HG02943 (cell line): ENCODE measurements around the gene MKNK1.

Source experiments
- ATAC-seq: cut with Tn5 transposase; IDR thresholded peaks from one replicate; pipeline ENCODE4 v1.9.1; 2021; ENCODE audit warnings: mild to moderate bottlenecking, low read depth, moderate library complexity; ENCODE audit not compliant: unreplicated experiment

The MKNK1 gene

DNA sequence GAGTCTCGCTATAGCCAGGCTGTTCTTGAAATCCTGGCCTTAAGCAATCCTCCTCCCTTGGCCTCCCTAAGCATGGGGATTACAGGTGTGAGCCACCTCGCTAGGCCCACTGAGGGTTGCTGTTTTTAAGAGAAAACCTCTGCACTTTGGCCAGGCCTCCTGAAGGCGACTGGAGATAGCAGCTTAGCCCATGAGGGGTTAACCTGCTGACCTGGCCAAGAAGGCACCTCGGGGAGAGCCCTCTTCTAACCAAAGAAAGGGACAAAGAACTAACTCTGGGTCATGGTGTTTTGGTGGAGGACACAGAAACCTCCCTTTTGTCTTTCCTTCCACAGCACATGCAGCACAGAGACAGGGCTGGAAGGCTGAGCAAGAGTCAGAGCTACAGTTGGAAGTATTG, 35.0 kb downstream of the MKNK1 start:
- no peak for ATAC-seq

DNA sequence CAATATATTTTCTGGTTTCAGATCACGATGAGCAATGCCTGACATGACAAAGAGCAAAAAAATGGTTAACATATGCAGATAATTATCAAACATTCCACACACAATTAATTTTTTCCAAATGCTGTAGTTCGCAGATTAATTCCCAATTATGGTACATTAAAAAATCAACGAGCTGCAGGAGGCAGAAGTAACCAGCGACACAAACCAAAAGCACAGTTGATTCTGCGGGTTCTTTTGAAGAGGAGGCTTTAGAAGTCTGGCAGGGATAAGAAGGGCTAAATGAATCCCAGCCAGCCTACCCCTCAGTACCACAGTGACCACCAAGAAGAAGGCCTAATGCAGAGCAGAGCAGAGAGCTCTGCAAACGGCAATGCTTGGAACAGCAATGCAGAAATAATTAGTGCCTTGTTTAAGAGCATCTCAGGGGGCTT, 35.6 kb downstream of the MKNK1 start:
- ATAC-seq, result no peak

DNA sequence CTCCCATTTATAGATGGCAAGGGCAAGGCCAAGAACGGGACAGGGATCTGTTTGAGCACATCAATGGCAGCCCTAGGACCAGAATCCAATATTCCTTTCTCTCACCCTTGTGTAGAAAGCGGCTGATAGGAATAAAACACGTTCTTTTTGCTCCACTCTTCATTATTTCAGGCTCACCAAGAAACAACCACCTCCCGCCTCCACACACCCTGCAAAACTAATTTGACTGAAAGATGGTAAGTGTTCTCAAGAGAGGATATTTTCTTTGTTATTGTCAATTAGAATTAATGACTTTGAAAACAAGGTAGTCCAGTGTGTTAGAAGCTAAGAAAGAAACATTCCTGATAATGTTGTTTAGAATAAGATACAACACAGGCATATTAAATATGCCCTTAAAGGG, 40.7 kb downstream of the MKNK1 start:
- ATAC-seq, result no peak

DNA sequence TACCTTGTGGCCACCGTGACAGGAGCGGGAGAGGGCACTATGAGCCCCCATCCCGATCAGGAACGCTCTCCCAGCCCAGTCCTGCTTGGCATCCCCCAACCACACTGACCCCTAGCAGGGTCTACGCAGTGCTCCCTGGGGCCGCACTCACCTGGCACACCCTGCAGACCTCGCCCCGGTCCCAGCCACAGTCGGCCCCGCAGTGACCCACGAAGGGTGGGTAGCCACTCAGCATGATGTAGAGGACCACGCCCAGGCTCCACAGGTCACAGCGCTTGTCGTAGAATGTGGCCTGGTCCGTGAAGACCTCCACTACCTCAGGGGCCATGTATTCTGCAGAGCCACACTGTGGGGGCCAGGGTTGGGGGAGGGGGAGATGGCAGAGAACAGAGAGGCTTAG, 41.6 kb downstream of the MKNK1 start:
- no peak for ATAC-seq

DNA sequence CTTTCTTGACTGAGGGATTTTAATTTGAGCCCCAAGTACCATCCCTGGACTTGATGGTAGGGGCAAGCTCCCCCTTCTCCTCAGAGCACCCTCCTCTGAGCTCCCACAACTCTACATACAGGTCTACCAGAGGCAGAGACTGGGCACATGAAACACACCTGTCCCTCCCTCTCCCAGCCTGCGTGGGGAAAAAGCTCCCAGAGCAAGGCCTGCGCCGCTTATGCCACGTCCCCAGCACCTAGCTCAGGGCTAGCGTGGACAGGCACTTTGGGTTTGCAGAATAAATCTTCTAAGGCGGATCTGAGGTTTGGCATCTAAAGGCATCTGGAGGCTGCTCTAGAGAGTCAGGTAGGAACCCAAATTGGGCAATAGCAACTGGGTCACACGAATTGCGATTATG, 45.1 kb downstream of the MKNK1 start:
- no peak for ATAC-seq

DNA sequence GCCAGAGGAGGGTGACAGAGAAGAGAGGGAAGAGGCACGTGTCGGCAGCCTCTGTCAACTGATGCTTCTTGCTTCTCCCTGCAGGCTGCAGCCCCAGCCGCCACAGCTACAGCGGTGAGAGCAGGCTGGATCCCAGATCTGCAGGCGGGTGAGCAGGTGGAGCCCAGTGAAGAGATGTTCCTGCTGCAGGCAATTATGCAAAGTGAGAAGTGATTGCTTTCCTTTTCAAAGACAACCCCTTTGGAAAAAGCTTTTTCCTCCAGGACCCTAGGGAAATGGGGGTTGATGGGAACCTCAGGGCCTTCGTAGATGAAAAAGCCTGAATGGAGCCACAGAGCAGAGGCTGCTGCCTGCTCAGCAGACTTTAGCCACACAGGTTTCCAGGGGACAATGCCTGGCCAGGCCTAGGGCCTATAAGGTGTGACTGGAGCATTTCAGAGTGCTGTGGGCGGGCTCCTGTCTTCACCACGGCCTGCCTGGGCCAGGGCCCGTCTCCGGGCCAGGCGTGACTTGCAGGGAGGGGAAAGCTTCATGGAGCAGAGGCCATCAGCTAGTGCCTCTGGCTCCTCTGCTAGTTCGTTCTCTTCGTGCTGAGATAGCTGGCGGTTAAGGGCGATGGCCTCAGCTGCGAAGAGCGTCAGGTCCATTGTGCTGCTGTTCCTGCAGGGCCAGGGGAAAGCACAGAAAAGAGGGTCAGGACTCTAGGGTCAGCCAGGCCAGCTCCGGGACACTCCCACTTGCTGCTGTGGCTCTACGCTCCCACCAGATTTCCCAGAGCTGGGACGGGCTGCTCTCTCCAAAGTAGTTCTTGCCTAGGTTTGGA, 45.7 kb downstream of the MKNK1 start:
- ATAC-seq, result no peak

DNA sequence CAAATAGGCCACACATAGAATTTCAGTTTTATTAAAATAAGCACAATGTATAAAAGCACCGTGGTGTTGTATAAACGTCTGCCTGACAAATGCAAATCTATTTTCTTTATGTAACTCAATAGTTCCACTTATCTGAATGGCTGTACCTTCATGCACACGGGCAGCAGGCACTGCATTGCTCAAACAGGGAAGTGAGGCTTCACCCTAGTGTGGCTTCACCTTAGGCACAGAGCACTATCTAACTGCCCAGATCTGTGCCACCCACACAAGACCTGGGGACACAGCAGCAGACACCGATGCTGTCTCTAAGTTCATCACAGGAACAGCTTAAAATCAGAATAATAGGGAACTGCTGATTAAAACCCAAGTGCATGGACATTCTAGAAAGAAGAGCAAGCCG, 46.7 kb downstream of the MKNK1 start:
- no peak for ATAC-seq

DNA sequence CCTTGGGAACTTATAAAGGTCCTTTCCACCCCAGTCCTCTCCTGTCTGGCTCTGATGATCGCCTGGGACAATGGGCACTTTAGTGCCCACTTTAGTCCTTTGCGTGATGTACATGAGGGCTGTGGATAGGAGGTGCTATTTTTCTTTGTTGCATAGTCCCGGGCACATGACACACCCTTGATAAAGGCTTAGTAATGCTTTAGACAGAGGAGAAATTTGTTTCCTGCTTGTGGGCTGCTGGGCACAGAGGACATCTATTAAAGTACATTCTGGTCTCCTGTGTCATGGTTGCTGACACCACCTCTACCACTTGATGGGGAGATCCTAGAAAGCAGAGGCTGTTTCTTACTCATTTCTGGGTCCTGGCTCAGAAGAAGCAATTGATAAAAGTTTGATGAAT, 47.2 kb downstream of the MKNK1 start:
- no peak for ATAC-seq

DNA sequence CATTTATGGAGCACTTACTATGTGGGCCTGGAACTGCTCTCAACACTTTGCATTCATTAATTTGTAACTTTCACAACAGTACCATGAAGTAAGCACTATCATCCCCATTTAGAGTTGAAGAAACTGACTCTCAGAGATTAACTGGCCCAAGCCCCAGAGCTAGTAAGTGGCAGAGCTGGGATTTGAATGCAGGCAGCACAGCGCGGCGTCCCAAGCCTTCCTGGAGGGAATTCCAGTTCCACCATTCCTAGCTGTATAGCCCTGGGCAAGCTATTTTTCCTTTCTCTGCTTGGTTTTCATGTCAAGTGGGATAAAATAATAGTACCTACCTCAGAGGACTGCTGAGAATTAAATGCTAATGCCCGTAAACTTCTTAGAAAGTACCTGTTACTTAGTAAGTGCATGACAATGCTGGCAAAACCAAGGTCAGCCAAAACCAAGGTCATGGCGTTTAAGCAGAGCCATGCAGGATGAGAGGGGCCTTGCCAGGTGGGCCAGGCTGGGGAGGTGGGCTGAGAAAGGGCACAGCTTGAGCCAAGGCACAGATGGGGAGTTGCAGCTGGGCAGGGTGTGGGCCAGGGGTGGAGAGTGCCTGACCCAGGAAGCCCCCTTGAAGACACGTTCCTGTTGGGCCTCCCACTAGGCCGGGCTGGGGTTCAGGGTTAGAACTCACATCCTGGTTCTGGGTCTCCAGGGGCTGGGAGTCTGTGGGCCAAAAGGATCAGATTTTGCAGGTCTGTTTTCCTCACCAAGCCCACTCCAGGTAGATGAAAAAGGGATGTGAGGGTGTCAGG, 48.0 kb downstream of the MKNK1 start:
- ATAC-seq, result no peak

DNA sequence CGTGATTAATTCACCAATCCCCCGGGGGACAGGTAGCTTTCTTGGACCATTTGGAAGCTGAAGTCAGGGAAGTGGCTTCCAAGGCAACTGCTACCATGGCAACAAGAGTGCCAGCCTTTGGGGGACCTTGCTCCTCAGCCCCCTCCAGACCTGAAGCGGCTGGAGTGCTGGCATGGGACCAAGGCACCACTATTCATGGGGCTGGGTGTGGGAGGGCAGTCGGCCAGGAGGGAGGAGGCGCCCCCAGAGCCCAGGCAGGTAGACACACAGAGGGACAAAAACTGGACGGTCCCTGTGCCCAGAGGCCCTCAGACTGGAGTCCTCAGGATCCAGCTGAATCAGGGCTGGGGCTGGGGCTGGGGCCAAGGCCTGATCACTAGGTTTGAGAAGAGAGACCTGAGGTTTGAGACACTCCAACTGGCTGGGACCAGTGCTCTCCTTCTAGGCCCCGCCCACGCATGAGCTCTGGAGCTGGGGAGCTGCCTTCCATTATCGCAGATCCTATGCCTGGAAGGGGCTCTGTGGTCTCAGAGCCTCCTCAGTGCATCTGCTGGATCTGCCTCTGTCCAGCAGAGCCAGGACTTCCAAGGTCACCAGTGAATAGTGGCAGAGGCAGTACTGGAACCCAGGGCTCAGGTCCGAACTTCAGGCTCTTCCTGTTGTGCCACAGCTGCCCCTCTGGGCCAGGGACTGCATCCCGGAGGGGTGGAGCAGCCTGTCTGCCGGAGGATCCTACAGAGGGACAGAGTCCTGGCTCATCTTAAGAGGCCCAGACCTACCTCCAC, 49.3 kb downstream of the MKNK1 start:
- ATAC-seq, result no peak

DNA sequence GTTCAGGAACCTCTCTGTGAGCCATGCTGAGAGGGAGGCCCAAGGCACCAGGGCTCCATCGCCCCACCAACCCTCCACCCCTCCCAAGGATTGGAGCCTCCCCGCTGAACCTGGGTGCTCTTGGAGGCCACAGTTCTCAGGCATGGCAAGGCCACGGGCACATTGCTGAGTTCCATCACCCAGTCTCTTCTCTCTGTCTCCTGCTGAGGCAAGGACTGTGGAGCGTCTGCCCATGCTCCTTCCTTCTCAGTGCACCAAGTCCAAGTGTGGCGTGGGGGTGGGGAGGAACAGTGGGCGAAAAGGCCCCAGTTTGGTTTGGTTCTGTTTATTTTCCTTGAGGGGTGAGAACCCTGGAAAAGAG, 49.9 kb downstream of the MKNK1 start:
- no peak for ATAC-seq

DNA sequence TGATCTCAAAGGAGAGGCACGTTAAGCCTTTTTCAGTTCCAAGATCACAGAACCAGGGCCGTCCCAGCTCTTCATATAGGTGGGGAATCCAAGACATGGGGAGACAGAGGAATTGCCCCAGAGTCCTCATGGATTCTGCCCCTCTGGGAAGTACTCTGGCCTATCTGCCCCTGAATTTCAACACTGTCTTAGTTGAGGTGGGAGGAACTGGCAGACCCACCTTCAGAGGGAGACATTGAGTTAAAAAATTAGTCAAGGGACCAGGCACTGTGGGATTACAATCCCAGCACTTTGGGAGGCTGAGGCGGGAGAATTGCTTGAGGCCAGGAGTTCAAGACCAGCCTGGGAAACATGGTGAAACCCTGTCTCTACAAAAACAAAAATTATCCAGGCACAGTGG, 50.6 kb downstream of the MKNK1 start:
- ATAC-seq, result no peak

DNA sequence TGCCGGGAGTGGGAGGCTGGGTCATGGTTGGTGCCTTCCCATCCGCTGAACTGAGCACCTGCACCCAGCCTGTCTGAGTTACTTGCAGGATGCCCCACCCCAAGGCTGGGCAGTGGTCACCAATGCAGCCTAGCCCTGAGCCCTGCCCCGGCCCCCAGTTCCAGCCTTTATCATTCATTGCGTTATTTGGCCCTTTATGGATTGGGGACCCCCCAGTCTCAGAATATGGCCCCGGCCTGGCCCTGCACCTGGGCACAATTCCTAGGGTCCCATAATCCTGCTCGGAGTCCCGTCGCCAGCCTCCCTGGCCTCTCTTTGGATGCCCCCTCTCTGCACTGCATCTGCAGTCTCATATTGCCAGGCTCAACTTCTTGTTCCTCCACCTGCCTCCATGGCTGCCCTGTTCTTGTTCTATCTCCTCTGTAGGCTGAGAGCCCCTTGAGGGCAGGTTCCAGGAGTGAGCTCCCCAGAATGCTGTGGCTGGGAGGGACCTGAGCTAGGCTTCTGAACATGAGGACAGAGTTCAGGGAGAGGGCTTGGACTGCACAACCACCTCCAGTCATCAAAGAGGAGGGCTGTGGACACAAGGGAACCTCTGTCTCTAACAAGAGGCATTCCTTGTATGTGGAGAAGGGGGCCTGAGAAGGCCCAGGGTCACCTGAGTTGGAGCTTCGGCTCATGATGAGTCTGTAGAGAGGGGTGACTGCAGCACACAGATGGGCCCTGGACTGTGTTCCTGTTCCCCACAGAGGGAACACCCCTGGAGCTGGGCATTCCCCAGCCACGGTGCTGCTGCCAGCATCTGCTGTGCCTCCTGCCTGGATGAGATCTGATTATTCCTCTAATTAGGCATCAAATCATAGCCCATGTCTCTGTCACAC, 51.5 kb downstream of the MKNK1 start:
- ATAC-seq, result no peak

DNA sequence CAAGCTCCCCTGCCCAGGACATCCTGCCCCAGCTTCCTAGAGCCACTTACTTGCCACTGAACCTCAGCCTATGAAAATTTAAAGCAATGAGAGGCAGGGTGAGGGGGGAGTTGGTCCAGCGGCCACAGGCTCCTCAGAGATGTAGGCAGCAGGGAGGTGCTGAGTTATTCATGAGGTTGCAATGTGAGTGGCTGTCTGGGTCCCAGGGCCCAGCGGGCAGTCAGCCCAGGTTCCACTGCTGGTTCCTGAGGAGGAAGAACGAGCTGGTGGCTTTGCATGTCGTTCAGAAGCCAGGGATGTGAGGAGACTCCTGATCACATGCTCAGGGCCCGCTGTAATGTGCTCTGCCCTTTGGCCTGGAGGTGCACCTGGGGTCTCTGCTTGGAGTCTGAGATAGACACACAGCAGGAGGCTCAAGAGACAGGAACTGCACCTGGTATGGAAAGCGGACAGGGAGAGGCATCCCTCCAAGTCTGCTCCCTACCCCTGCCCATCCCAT, 52.4 kb downstream of the MKNK1 start, which contains the start of gene KNCN:
KNCN (minus strand) TSS at position 51 of the 499 bp plus-strand sequence. CDS start 432 bp downstream, outside the sequence.
- no peak for ATAC-seq

DNA sequence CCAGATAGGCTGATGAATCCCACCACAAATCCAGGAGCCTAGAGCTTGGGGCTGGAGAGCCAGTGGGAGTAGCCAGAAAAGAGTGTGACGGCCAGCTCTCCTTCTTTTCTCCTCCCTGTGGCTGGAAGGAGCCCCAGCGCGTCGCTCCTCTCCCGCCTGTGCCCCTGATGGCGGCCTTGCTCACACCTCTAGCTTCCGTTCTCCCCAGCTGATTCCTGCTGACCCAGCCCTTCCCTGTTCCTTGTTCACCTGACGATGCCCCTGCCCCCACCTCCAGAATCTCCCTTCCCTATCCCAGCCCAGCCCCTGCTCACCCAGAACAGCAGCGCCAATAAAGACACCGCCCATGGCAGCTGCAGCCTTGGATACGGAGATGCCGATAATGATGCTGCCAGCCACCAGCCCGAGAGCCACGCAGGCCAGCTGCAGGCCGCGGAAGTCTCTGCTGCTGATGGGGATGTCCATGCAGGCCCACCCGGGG, 53.3 kb downstream of the MKNK1 start:
- no peak for ATAC-seq

DNA sequence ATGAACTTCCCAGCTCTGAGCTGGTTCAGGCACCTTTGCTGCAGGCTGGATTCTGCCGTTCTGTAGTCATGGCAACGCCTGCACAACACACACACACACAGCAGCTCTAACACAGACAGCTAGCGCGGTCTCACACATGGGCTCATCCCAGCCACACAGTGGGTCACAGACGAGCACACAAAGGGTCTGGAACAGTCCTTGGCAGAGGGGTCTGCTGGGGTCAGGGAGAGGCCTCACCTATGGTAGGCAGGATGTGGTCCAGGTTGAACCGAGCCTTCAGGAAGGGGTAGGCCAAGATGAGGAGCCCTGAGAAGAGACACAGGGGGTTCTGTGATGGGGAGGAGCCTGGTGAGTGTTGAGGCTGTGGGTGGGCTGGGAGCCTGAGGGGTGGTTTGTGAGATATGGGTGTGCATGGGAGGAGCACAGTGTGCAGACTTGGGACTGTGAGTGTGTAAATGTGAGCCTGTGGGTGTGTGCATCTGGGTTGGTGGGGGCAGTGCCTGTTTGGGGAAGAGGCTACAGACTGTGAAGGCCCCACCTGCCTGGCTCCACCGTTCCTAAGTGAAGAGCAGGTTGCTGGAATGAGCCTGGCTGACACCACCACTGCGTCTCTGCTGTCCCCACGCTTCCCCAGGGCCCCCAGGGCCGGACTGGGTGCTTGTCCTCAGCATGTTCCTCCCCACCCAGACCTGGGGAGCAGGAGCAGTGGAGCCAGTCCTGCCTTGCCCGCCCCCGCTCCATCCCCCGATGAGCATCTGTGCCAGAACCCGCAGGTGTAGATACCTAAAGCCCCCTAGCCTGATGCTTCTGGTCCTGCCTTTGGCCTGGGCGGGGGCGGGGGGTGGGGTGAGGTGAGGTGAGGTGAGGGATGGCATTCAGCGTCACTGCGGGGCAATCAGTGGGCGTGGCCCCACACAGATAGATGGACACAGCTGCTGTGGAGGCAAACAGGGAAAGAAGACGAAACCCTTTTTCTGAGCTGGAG, 54.1 kb downstream of the MKNK1 start:
- no peak for ATAC-seq

DNA sequence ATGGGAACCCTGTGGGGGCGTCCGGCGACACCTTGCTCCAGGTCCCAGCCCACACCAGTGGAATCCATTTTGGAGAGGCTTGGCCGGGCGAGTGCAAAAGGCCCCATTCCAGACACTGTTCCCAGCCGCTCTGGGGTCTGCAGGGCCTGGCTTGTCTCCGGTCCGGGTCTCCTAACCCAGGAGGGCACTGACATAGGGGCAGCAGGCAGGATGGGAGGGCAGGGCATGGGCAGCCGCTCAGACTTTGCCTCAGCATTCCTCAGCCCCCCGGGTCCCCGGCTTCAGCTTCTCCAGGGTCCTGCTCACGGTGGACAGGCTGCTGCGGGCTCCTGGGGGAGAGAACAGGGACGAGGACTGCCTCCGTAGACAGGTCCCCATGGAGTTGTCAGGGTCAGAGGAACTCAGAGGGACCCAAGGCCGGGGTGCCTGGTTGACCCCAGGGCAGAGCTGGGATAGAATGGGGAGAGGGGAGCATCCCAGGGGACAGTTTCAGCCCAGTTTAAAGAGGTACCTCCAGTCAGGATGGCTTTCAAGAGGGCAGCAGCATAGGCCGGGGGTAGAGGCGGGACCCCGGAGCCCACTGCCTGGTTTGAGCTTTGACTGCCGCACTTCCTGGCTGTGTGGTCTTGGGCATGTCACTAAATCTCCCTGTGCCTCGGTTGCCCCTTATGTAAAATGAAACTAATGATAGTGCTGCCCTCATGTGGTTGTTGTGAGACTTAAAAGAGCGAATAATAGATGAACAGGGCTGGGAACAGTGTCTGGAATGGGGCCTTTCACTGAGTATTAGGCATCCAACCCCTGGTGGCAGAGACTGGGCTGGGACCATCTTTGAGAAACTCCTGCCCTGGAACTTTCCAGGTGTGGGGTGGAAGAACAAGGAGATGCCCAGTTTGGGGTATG, 56.3 kb downstream of the MKNK1 start:
- ATAC-seq, result no peak

DNA sequence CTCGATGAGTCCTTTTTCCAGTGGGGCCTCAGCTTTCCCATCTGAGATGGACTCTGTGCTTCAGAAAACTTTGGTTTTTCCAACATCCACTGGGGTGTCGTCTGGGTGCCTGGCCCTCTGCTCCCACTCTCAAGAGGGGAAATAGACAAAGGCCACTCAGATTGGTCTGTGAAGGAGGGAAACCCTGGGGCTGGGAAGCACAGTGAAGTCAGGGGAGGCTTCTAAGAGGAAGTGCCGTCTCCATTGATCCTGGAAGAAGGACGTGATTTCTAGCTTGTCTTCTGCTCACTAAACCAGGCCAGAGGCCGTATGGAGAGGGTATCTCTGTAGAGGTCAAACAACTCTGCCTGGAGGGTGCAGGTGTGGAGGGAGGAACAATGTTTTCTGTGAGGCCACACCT, 57.9 kb downstream of the MKNK1 start:
- no peak for ATAC-seq
